ENCODE measurements around the gene TMEM120A. TPM values are rescaled to one million over a fixed set of nuclear protein-coding genes. Genes with fewer than 3 reads are reported as not detected.
"Not testable (repeated sequence)": the region's sequence is repeated elsewhere in the genome, so short reads cannot be mapped to it uniquely, and the experiment has no call there.

TMEM120A gene
- total and polyA plus RNA-seq, 2 donors from 2014 or later = 47.0 to 141 TPM

- Histone ChIP-seq H3K36me3 (ENCODE audit: control insufficient read depth in 2 of 3, insufficient read depth in 3 of 3, low read length in 3 of 3) (peaks cover 0 to 10% (median 3%) of the 10 kb centered on the region in 3 donors), H3K4me1 (ENCODE audit: control insufficient read depth in 2 of 3, insufficient read depth in 2 of 3, low read depth in 1 of 3, low read length in 3 of 3) (no peaks in the 10 kb centered on the region), H3K27ac (ENCODE audit: low read depth in 2 of 2, low read length in 2 of 2) (no peak overlapping the region), H3K9ac (ENCODE audit: low read length in 3 of 3) (no peak overlapping the region), H3K9me3 (ENCODE audit: control insufficient read depth in 2 of 3, insufficient read depth in 1 of 3, low read length in 3 of 3) (no peaks in the 10 kb centered on the region), H3K4me3 (ENCODE audit: low read length in 3 of 3) (no peak overlapping the region), H3K27me3 (ENCODE audit: control insufficient read depth, insufficient read depth, low read length) (no peaks in the 10 kb centered on the region)
- FAIRE-seq (no peak), DNase-seq (peak in 1 of 5 donors; percentile 32)
- TF ChIP-seq CTCF (IDR thresholded peaks at IDR 0.05; ENCODE audit: borderline replicate concordance, extremely low read depth, insufficient read depth) = no peak
- intact Hi-C loops (cut with DNase I) = no loop called here
These were observed 13.8 kb upstream of the TMEM120A start for GRCh38 chr7:76008156-76008687.

- H3K4me3 ChIP-seq (ENCODE audit: low read length in 3 of 3); H3K27ac ChIP-seq (ENCODE audit: low read depth in 2 of 2, low read length in 2 of 2); FAIRE-seq; intact Hi-C loops (cut with DNase I); H3K27me3 ChIP-seq (ENCODE audit: control insufficient read depth, insufficient read depth, low read length); H3K4me1 ChIP-seq (ENCODE audit: control insufficient read depth in 2 of 3, insufficient read depth in 2 of 3, low read depth in 1 of 3, low read length in 3 of 3); H3K9me3 ChIP-seq (ENCODE audit: control insufficient read depth in 2 of 3, insufficient read depth in 1 of 3, low read length in 3 of 3); H3K9ac ChIP-seq (ENCODE audit: low read length in 3 of 3); DNase-seq: not testable (repeated sequence)
- peaks cover 0 to 15% (median 7%) of the 10 kb centered on the region in 3 donors for H3K36me3 ChIP-seq (ENCODE audit: control insufficient read depth in 2 of 3, insufficient read depth in 3 of 3, low read length in 3 of 3)
These were observed 10.6 kb upstream of the TMEM120A start for GRCh38 chr7:76005004-76005403.

DNA sequence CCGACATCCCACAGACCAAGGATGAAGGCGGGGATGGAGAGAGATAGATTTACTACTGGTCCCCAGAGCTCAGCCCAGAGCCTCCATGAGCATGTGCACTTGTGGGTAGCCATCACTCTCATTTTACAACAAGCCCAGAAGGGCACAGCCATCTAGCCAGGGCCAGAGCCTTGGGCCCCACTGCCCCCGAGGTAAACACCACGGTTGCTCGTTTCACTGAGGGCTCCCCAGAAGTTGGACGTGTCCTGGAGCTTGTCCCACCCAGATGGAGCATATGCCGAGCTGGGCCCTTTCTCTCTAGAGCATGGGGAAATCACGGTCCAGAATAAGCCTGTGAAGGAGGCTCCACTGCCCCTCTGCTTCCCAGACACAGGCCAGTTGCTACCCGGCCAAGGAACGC, 9.0 kb upstream of the TMEM120A start:
- intact Hi-C loops (cut with DNase I) = no loop called here
- Histone ChIP-seq H3K4me3 (ENCODE audit: low read length in 3 of 3) (no peak overlapping the region), H3K27me3 (ENCODE audit: control insufficient read depth, insufficient read depth, low read length) (no peaks in the 10 kb centered on the region), H3K27ac (ENCODE audit: low read depth in 2 of 2, low read length in 2 of 2) (no peak overlapping the region), H3K9ac (ENCODE audit: low read length in 3 of 3) (no peak overlapping the region), H3K36me3 (ENCODE audit: control insufficient read depth in 2 of 3, insufficient read depth in 3 of 3, low read length in 3 of 3) (peaks cover 0 to 13% (median 7%) of the 10 kb centered on the region in 3 donors), H3K9me3 (ENCODE audit: control insufficient read depth in 2 of 3, insufficient read depth in 1 of 3, low read length in 3 of 3) (no peaks in the 10 kb centered on the region), H3K4me1 (ENCODE audit: control insufficient read depth in 2 of 3, insufficient read depth in 2 of 3, low read depth in 1 of 3, low read length in 3 of 3) (no peaks in the 10 kb centered on the region)
- DNase-seq = peak in 1 of 5 donors; percentile 24
- no peak for TF ChIP-seq CTCF (IDR thresholded peaks at IDR 0.05; ENCODE audit: borderline replicate concordance, extremely low read depth, insufficient read depth)
- FAIRE-seq = no peak

DNA sequence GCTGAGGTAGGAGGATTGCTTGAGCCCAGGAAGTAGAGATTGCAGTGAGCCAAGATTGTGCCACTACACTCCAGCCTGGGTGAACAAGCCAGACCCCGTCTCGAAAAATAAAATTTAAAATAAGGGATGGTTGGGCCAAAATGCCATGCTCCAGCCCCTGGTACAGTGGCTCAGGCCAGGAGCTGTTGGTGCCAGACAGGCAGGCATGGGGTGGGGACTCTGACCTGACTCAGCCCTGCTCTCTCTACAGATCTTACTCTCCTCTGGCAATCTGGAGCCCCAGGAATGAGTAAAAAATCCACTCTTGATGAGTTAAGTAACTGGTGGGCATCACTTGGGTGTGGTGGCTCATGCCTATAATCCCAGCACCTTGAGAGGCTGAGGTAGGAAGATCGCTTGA, 8.4 kb upstream of the TMEM120A start:
- Histone ChIP-seq H3K27ac (ENCODE audit: low read depth in 2 of 2, low read length in 2 of 2) (no peak overlapping the region), H3K4me1 (ENCODE audit: control insufficient read depth in 2 of 3, insufficient read depth in 2 of 3, low read depth in 1 of 3, low read length in 3 of 3) (no peaks in the 10 kb centered on the region), H3K4me3 (ENCODE audit: low read length in 3 of 3) (no peak overlapping the region), H3K36me3 (ENCODE audit: control insufficient read depth in 2 of 3, insufficient read depth in 3 of 3, low read length in 3 of 3) (peaks cover 0 to 13% (median 7%) of the 10 kb centered on the region in 3 donors), H3K9ac (ENCODE audit: low read length in 3 of 3) (no peak overlapping the region), H3K9me3 (ENCODE audit: control insufficient read depth in 2 of 3, insufficient read depth in 1 of 3, low read length in 3 of 3) (no peaks in the 10 kb centered on the region), H3K27me3 (ENCODE audit: control insufficient read depth, insufficient read depth, low read length) (no peaks in the 10 kb centered on the region)
- FAIRE-seq (no peak), DNase-seq (no peak)
- TF ChIP-seq CTCF (IDR thresholded peaks at IDR 0.05; ENCODE audit: borderline replicate concordance, extremely low read depth, insufficient read depth) = no peak
- intact Hi-C loops (cut with DNase I) = no loop called here
